WERI-Rb-1 (cell line): ENCODE results near the gene AP5S1.

Source experiments
- DNase-seq: peaks from one replicate; pipeline ENCODE4 v3.0.0-alpha.2; 2020
- H3K27ac ChIP-seq: fragments of 250-450 bp; sonication (Bioruptor Pico); 2 replicates; pipeline ENCODE4 v1.5.1; 2020; ENCODE audit warnings: mild to moderate bottlenecking, moderate library complexity
- H3K27me3 ChIP-seq: fragments of 250-450 bp; sonication (Bioruptor Pico); 2 replicates; pipeline ENCODE4 v1.5.1; 2021; ENCODE audit warnings: mild to moderate bottlenecking, low read depth, moderate library complexity; ENCODE audit not compliant: insufficient read depth, severe bottlenecking
- H3K36me3 ChIP-seq: fragments of 250-450 bp; sonication (Bioruptor Pico); 2 replicates; pipeline ENCODE4 v1.5.1; 2020; ENCODE audit warnings: mild to moderate bottlenecking, moderate library complexity
- H3K4me3 ChIP-seq: 2 replicates; pipeline ENCODE4 v1.5.1; 2011; ENCODE audit warnings: low read depth, mild to moderate bottlenecking, control low read depth, low read length
- H3K9me3 ChIP-seq: fragments of 250-450 bp; sonication (Bioruptor Pico); 2 replicates; pipeline ENCODE4 v1.5.1; 2021; ENCODE audit warnings: mild to moderate bottlenecking, moderate library complexity; ENCODE audit not compliant: severe bottlenecking
- CTCF ChIP-seq: IDR thresholded peaks from 2 replicates; pipeline ENCODE4 v1.5.1; 2011; ENCODE audit warnings: low read depth, mild to moderate bottlenecking, control low read depth, inconsistent platforms, low read length

AP5S1 gene

DNA sequence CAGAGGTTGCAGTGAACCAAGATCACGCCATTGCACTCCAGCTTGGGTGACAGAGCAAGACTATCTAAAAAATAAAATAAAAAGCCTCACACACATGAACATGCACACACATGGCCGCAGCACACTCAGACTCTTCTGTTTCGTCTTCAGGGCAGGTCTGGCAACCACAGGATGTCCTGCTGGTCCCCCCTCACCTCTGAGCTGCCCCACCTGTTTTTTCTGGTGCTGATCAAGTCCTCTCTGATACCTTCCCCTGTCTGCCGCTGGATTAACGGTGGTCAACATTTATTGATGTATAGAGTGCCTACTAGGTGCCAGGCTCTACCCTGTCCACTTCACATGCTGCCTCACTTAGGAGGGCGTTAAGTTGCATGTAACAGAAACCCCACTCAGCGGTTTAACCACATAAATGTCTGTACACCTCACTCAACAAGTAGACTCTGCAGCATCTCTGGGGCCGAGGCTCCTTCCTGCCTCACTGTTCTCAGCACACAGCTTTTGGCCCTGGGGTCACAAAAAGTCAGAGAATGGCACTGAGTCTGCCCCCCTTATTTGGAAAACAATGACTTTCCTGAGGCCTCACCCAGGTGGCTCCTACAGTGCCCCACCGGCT is 4.5 kb upstream of the AP5S1 start:
- Histone ChIP-seq H3K36me3 (0 out of 2 replicates have a peak, but pooled peaks cover 2% of the 10 kb centered on the region), H3K27me3 (no peaks in the 10 kb centered on the region), H3K4me3 (no peak overlapping the region), H3K27ac (no peak overlapping the region), H3K9me3 (no peaks in the 10 kb centered on the region)
- TF ChIP-seq CTCF, result no peak
- DNase-seq, result no peak

- peak; percentile 94 for TF ChIP-seq CTCF
- no peaks in the 10 kb centered on the region for H3K27me3 ChIP-seq
- H3K36me3 ChIP-seq, result peaks cover 13% of the 10 kb centered on the region; the same call in 1 of the 2 replicates
- peak; percentile 91 for DNase-seq
- peak overlapping the region; percentile 61 for H3K27ac ChIP-seq
- H3K4me3 ChIP-seq, result no peak overlapping the region
- H3K9me3 ChIP-seq, result no peaks in the 10 kb centered on the region
These were observed 1.9 kb upstream of the AP5S1 start for GRCh38 chr20:3818155-3819151.

DNA sequence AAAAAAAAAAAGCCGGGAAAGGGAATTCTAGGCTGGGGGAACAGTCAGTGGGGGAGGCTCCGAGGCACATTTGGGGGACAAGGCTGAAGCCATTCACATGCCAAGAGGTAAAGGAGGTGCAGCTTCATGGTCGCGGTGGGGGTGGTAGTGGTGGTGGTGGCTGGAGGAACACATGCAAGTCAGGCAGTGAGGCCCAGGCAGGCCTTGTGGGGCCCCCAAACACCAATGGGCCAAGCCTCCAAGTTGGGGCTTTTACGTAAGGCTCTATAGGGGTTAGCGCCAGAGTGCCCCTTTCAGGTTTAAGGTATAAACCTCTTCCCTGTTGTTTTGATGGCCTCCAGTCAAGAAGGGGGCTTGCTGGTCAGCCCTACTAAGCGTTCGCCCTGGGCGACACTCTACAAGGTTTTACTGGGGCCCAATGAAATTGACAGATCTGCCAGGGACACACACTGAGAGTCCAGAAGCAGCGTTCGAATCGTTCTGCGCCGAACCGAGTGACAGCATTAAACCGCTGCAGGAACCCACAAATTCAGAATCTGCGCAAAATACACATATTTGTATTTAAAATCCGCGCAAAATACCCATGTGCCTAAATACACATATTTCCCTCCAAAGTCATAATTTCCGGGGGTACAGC is 818 bp upstream of the AP5S1 start:
- Histone ChIP-seq H3K27me3 (no peaks in the 10 kb centered on the region), H3K4me3 (peak overlapping the region; percentile 81), H3K9me3 (no peaks in the 10 kb centered on the region), H3K36me3 (peaks cover 13% of the 10 kb centered on the region; the same call in 1 of the 2 replicates), H3K27ac (peak overlapping the region; percentile 99)
- no peak for DNase-seq
- no peak for TF ChIP-seq CTCF

- H3K27me3 ChIP-seq, result no peaks in the 10 kb centered on the region
- H3K27ac ChIP-seq, result peak overlapping the region; percentile 99
- peak overlapping the region; percentile 81 for H3K4me3 ChIP-seq
- H3K36me3 ChIP-seq, result peaks cover 13% of the 10 kb centered on the region; the same call in 1 of the 2 replicates
- no peak for DNase-seq
- TF ChIP-seq CTCF, result no peak
- H3K9me3 ChIP-seq, result no peaks in the 10 kb centered on the region
These were observed 767 bp downstream of the AP5S1 start for GRCh38 chr20:3820901-3821727.

- H3K27ac ChIP-seq, result no peak overlapping the region
- TF ChIP-seq CTCF, result no peak
- H3K4me3 ChIP-seq, result no peak overlapping the region
- no peak for DNase-seq
- H3K27me3 ChIP-seq, result no peaks in the 10 kb centered on the region
- peaks cover 13% of the 10 kb centered on the region; the same call in 1 of the 2 replicates for H3K36me3 ChIP-seq
- no peaks in the 10 kb centered on the region for H3K9me3 ChIP-seq
These were observed 1.6 kb downstream of the AP5S1 start for GRCh38 chr20:3821996-3822395.
